Right lobe of liver (tissue), 6 donors: ENCODE results near the gene TEKT4. TPM values are rescaled to one million over a fixed set of nuclear protein-coding genes. Genes with fewer than 3 reads are reported as not detected.
"Not testable (repeated sequence)": the region's sequence is repeated elsewhere in the genome, so short reads cannot be mapped to it uniquely, and the experiment has no call there.

Experiments used
- ATAC-seq, 4 donors: fragments of 200-7000 bp; cut with Tn5 transposase; one replicate each; pipeline ENCODE4 v1.9.1; 2020; ENCODE audit warnings: mild to moderate bottlenecking in 4 of 4, moderate library complexity in 4 of 4
- DNase-seq, 3 donors: peaks; one replicate each; pipeline ENCODE4 v3.0.0-alpha.2; 2020
- H3K27ac ChIP-seq, 3 donors: fragments of 200-600 bp; one replicate each; pipeline ENCODE4 v1.8.0; 2022
- H3K27me3 ChIP-seq, 2 donors: fragments of 200-600 bp; one replicate each; pipeline ENCODE4 v1.8.0; 2022
- H3K36me3 ChIP-seq, 4 donors: fragments of 200-600 bp; sonication (generic) in 1 of 4; one replicate each; pipeline versions ENCODE4 v1.5.1 to v1.8.0; 2017 to 2022; ENCODE audit warnings: control low read depth in 1 of 4
- H3K4me1 ChIP-seq, 4 donors: fragments of 200-600 bp; sonication (generic) in 1 of 4; one replicate each; pipeline versions ENCODE4 v1.5.1 to v1.8.0; 2017 to 2022; ENCODE audit warnings: control low read depth in 1 of 4
- H3K4me3 ChIP-seq, 3 donors: fragments of 200-600 bp; one replicate each; pipeline ENCODE4 v1.8.0; 2022
- H3K9me3 ChIP-seq, 4 donors: fragments of 200-600 bp; sonication (generic) in 1 of 4; one replicate each; pipeline versions ENCODE4 v1.5.1 to v1.8.0; 2017 to 2022; ENCODE audit warnings: control low read depth in 1 of 4
- POLR2A ChIP-seq: fragments of 450-650 bp; IDR thresholded peaks from one replicate; pipeline ENCODE4 v1.6.1; 2017; ENCODE audit warnings: antibody characterized with exemption, mild to moderate bottlenecking
- WGBS: methylation state at CpG from one replicate; pipeline ENCODE4 v1.1.6; 2018; ENCODE audit warnings: low coverage, low lambda C conversion rate; ENCODE audit not compliant: insufficient coverage; ENCODE audit errors: missing lambda C conversion rate; 5-methylcytosine and 5-hydroxymethylcytosine counted together
- intact Hi-C, 2 donors: fragments of 100-400 bp; cut with DNase I; formaldehyde crosslinking; loops; one replicate each; pipeline versions ENCODE4 v1.11.2 to v1.14.1; 2022
- long read RNA-seq: library from polyadenylated mRNA; unstranded; transcript quantifications from one replicate; pipeline ENCODE4 v2.0.0, GENCODE V29; 2019
- total RNA-seq, 6 experiments: library from RNA; depleted of rRNA in 2 of 6; stranded (reverse); fragments of >200 nt in 2 of 6; fragmentation: NEBNext Ultra II Directional in 3 of 6; extraction: Animal tissue kit (Norgen Biotek cat#: 25700) in 3 of 6; gene quantifications; one replicate each; pipeline versions ENCODE4 v1.1.0 to v1.2.4, GENCODE V29; 2016 to 2023
- TF ChIP-seq, protein P1 (sequence below), 4 donors: fragments of 200-600 bp in 3 of 4; fragments of 450-650 bp in 1 of 4; IDR thresholded peaks; one replicate each; pipeline versions ENCODE4 v1.5.1 to v1.8.0; 2016 to 2022; ENCODE audit warnings: antibody characterized with exemption in 4 of 4, mild to moderate bottlenecking in 2 of 4
- donor health status: DM: no; HTN: yes; CAD: no.
- donor health status: DM: no; HTN: no; CAD: no.
- donor health status: DM: no; HTN: no; CAD: no.
- donor health status: DM: no; HTN: yes; CAD: no.
- donor health status: DM: no; HTN: yes; CAD: no.

Gene TEKT4, protein sequence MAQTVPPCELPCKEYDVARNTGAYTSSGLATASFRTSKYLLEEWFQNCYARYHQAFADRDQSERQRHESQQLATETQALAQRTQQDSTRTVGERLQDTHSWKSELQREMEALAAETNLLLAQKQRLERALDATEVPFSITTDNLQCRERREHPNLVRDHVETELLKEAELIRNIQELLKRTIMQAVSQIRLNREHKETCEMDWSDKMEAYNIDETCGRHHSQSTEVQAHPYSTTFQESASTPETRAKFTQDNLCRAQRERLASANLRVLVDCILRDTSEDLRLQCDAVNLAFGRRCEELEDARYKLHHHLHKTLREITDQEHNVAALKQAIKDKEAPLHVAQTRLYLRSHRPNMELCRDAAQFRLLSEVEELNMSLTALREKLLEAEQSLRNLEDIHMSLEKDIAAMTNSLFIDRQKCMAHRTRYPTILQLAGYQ
- total RNA-seq, result under 1 TPM in 1 of 6 experiments, not detected in 5; 0.40 TPM
- long read RNA-seq, result 0 reads

DNA sequence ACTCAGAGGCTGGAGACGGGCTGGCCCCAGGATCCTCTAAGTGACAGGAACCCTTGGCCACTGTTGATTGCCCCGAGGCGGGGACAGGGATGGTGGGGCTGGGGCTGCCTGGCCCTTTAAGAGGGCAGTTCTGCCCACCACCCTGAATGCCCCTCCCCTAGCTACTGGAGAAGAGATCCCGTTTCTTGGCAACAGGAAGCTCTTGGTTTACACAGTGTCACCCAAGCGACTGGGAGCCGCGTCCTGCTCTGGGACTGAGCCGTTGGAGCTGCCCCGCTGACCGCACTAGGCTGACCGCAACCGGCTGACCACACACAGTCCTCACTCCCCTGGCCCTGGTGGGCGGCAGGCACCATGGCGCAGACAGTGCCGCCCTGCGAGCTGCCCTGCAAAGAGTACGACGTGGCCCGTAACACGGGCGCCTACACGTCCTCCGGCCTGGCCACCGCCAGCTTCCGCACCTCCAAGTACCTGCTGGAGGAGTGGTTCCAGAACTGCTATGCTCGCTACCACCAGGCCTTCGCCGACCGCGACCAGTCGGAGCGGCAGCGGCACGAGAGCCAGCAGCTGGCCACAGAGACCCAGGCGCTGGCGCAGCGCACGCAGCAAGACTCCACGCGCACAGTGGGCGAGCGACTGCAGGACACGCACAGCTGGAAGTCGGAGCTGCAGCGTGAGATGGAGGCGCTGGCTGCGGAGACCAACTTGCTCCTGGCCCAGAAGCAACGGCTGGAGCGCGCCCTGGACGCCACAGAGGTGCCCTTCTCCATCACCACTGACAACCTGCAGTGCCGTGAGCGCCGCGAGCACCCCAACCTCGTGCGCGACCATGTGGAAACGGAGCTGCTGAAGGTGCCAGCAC is at the start of gene TEKT4:
Gene TEKT4, plus strand, starts transcription at position 205 of the 862 bp plus-strand sequence. Its CDS starts 150 bp downstream, at position 355.
- Histone ChIP-seq H3K36me3 (no peaks in the 10 kb centered on the region), H3K4me1 (no peaks in the 10 kb centered on the region), H3K27me3 (no peaks in the 10 kb centered on the region), H3K27ac (no peak within 1 kb of the TSS), H3K4me3 (no peak within 1 kb of the TSS), H3K9me3 (no peaks in the 10 kb centered on the region)
- TF ChIP-seq POLR2A, result no peak
- TF ChIP-seq, protein P1, sequence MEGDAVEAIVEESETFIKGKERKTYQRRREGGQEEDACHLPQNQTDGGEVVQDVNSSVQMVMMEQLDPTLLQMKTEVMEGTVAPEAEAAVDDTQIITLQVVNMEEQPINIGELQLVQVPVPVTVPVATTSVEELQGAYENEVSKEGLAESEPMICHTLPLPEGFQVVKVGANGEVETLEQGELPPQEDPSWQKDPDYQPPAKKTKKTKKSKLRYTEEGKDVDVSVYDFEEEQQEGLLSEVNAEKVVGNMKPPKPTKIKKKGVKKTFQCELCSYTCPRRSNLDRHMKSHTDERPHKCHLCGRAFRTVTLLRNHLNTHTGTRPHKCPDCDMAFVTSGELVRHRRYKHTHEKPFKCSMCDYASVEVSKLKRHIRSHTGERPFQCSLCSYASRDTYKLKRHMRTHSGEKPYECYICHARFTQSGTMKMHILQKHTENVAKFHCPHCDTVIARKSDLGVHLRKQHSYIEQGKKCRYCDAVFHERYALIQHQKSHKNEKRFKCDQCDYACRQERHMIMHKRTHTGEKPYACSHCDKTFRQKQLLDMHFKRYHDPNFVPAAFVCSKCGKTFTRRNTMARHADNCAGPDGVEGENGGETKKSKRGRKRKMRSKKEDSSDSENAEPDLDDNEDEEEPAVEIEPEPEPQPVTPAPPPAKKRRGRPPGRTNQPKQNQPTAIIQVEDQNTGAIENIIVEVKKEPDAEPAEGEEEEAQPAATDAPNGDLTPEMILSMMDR (IDR thresholded peaks at IDR 0.05), result no peak
- DNase-seq (peak in 1 of 3 donors; percentile 55), ATAC-seq (peak in 2 of 4 donors; percentile 21 to 27)
- intact Hi-C loops, result no loop called here
- 44% methylated on average over 8 of the region's 59 CpGs for WGBS

DNA sequence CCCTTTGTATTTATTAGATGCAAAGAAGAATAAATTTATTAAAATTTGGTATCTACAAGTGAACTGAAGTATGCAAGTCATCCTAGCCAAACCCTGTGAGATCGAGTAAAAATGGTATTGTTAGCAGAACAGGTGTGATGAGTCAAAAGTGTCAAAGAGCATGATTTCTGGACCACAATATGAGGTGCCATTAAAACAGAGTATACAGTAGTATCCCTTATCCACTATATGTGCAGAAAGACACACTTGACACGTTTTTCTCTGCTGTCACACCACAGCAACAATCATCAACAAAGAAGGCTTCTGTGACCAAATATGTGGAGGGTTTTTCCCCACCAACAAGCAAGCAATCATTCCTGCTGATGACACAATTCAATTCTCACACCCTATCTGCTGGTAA is 32.0 kb upstream of the TEKT4 start:
- H3K27ac ChIP-seq, intact Hi-C loops, H3K4me1 ChIP-seq, H3K36me3 ChIP-seq, H3K27me3 ChIP-seq, ATAC-seq, H3K9me3 ChIP-seq, DNase-seq, H3K4me3 ChIP-seq: not testable (repeated sequence)
- WGBS, result 18% methylated on average over 2 of the region's 2 CpGs

DNA sequence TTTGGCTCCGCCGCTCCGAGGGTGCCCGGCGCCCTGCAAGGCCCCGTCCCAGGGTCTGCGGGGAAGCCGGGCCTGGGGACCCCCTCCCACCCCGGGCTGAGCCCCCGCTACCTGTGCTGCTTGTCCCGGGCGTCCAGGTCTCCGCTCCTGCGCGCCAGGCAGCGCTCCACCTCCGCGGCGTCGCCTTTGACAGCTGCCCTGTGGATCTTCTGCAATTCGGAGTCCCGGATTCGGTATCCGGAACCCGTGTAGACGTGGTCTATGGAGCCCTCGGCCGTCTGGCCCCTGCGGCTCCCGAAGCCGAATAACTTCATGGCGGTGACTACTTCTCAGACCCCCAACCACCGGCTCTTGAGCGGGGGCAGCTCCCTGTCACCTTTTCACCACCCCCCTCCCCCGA is 14.4 kb upstream of the TEKT4 start:
- intact Hi-C loops, result not testable (repeated sequence)

DNA sequence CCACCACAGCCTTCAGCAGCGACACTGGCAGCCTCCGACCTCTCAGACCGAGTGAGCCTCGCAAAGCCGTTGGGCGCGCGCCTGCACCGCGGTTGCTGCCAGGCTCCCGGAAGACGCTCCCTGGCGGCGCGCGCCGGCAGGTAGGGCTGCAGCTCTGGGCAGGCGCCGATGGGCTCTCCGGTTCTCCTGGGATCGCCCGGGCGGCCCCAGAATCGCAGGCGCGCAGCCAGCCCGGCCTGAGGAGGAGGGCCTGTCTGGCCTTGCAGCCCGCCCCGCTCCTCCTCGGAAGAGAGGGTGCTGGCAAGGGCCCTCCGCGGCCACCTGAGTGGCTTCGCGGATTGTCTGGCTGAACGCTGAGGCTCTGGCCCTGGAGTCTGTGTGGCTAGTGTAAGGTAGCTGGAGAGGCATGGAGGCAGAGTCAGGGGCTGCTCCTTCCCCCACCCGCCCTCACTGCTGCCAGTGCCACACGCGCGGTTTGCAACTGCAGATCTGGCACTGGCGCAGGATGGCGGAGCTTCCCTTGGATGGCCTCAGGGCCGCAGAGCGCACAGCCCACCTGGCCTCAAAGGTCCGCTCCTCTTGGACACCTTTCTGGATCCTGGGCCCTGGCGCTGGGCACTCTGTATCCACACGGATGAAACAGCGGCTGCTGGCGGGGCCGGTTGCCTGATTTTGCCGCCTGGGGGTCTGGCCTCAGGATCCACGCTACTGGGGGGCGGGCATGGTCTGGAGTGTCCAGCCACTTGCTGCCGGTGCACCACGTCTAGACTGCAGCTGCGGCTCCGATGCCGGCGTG is 13.7 kb upstream of the TEKT4 start:
- DNase-seq, result peak; percentile 46 to 54 (median 47)
- H3K9me3 ChIP-seq, H3K27me3 ChIP-seq, H3K27ac ChIP-seq, ATAC-seq, H3K4me1 ChIP-seq, intact Hi-C loops, H3K36me3 ChIP-seq: not testable (repeated sequence)
- 0% methylated on average over 8 of the region's 58 CpGs for WGBS
- H3K4me3 ChIP-seq, result peak overlapping the region in 1 of 3 donors; percentile 21

More for the DNA sequence above, 14.4 kb upstream of the TEKT4 start:
- H3K4me1 ChIP-seq, ATAC-seq, H3K9me3 ChIP-seq, H3K27ac ChIP-seq, H3K4me3 ChIP-seq, H3K36me3 ChIP-seq, DNase-seq, H3K27me3 ChIP-seq: not testable (repeated sequence)
- no CpG with 5 or more reads among the region's 35 CpGs for WGBS

- H3K27me3 ChIP-seq, intact Hi-C loops, ATAC-seq, H3K27ac ChIP-seq, H3K9me3 ChIP-seq, H3K36me3 ChIP-seq, H3K4me3 ChIP-seq, H3K4me1 ChIP-seq: not testable (repeated sequence)
- DNase-seq, result peak in 2 of 3 donors; percentile 28 to 44
- WGBS, result 52% methylated on average over 5 of the region's 38 CpGs
These were observed 12.9 kb upstream of the TEKT4 start for GRCh38 chr2:94858163-94858888.
